ENCODE data around the gene CFAP221. TPM values are rescaled to one million over a fixed set of nuclear protein-coding genes. Genes with fewer than 3 reads are reported as not detected.

Gene CFAP221
- polyA plus RNA-seq (2013, experiment 1 of 4), result 4.1 TPM
- polyA plus RNA-seq (2013, experiment 2 of 4), result 2.9 TPM
- polyA plus RNA-seq (2013, experiment 3 of 4), result 2.8 TPM
- 4.7 TPM for polyA plus RNA-seq (2013, experiment 4 of 4)

GRCh38 chr2:119544075-119544938 lies at the start of gene CFAP221:
Gene CFAP221, plus strand, starts transcription at chr2:119544449. Its CDS starts 1,683 bp downstream, at chr2:119546132.
- H3K27me3 ChIP-seq (ENCODE audit: control insufficient read depth, insufficient read depth, low read length, poor library complexity, severe bottlenecking), result no peaks in the 10 kb centered on the region
- H3K27ac ChIP-seq (ENCODE audit: insufficient read depth, low read depth, low read length, poor library complexity, severe bottlenecking), result peak within 1 kb of the TSS; percentile 96

GRCh38 chr2:119495948-119496347 lies 48.3 kb upstream of the CFAP221 start:
- Histone ChIP-seq H3K4me1 (ENCODE audit: control insufficient read depth, insufficient read depth, low read length) (no peaks in the 10 kb centered on the region), H3K4me3 (ENCODE audit: insufficient read depth, low read depth, low read length) (no peak overlapping the region), H3K9me3 (ENCODE audit: control insufficient read depth, low read length) (no peaks in the 10 kb centered on the region), H3K36me3 (ENCODE audit: control insufficient read depth, insufficient read depth, low read length) (no peaks in the 10 kb centered on the region), H3K27me3 (ENCODE audit: control insufficient read depth, insufficient read depth, low read length, poor library complexity, severe bottlenecking) (no peaks in the 10 kb centered on the region), H3K27ac (ENCODE audit: insufficient read depth, low read depth, low read length, poor library complexity, severe bottlenecking) (no peak overlapping the region)
- 84 to 96% methylated on average over 2 of the region's 2 CpGs for WGBS, 2 experiments

More at GRCh38 chr2:119544075-119544938, at the start of gene CFAP221:
- Histone ChIP-seq H3K4me1 (ENCODE audit: control insufficient read depth, insufficient read depth, low read length) (peaks cover 8% of the 10 kb centered on the region), H3K9me3 (ENCODE audit: control insufficient read depth, low read length) (no peaks in the 10 kb centered on the region), H3K36me3 (ENCODE audit: control insufficient read depth, insufficient read depth, low read length) (no peaks in the 10 kb centered on the region), H3K4me3 (ENCODE audit: insufficient read depth, low read depth, low read length) (peak within 1 kb of the TSS; percentile 63)
- 1% methylated on average over 89 of the region's 89 CpGs for WGBS, 2 experiments

- Histone ChIP-seq H3K4me1 (ENCODE audit: control insufficient read depth, insufficient read depth, low read length) (no peaks in the 10 kb centered on the region), H3K4me3 (ENCODE audit: insufficient read depth, low read depth, low read length) (no peak overlapping the region), H3K36me3 (ENCODE audit: control insufficient read depth, insufficient read depth, low read length) (no peaks in the 10 kb centered on the region), H3K27ac (ENCODE audit: insufficient read depth, low read depth, low read length, poor library complexity, severe bottlenecking) (no peak overlapping the region), H3K9me3 (ENCODE audit: control insufficient read depth, low read length) (no peaks in the 10 kb centered on the region), H3K27me3 (ENCODE audit: control insufficient read depth, insufficient read depth, low read length, poor library complexity, severe bottlenecking) (no peaks in the 10 kb centered on the region)
- WGBS, 2 experiments, result 92% methylated on average over 4 of the region's 4 CpGs
These were observed 47.6 kb upstream of the CFAP221 start for GRCh38 chr2:119496682-119497081.

GRCh38 chr2:119508756-119509155 lies 35.5 kb upstream of the CFAP221 start:
- Histone ChIP-seq H3K4me3 (ENCODE audit: insufficient read depth, low read depth, low read length) (no peak overlapping the region), H3K27ac (ENCODE audit: insufficient read depth, low read depth, low read length, poor library complexity, severe bottlenecking) (no peak overlapping the region), H3K27me3 (ENCODE audit: control insufficient read depth, insufficient read depth, low read length, poor library complexity, severe bottlenecking) (no peaks in the 10 kb centered on the region), H3K36me3 (ENCODE audit: control insufficient read depth, insufficient read depth, low read length) (no peaks in the 10 kb centered on the region), H3K9me3 (ENCODE audit: control insufficient read depth, low read length) (no peaks in the 10 kb centered on the region), H3K4me1 (ENCODE audit: control insufficient read depth, insufficient read depth, low read length) (no peaks in the 10 kb centered on the region)
- 92 to 94% methylated on average over 6 of the region's 6 CpGs for WGBS, 2 experiments

- no peaks in the 10 kb centered on the region for H3K27me3 ChIP-seq (ENCODE audit: control insufficient read depth, insufficient read depth, low read length, poor library complexity, severe bottlenecking)
- no peaks in the 10 kb centered on the region for H3K36me3 ChIP-seq (ENCODE audit: control insufficient read depth, insufficient read depth, low read length)
- no peak overlapping the region for H3K27ac ChIP-seq (ENCODE audit: insufficient read depth, low read depth, low read length, poor library complexity, severe bottlenecking)
- H3K4me3 ChIP-seq (ENCODE audit: insufficient read depth, low read depth, low read length), result no peak overlapping the region
- WGBS, 2 experiments, result 86 to 95% methylated on average over 3 of the region's 3 CpGs
- no peaks in the 10 kb centered on the region for H3K4me1 ChIP-seq (ENCODE audit: control insufficient read depth, insufficient read depth, low read length)
- no peaks in the 10 kb centered on the region for H3K9me3 ChIP-seq (ENCODE audit: control insufficient read depth, low read length)
These were observed 32.3 kb upstream of the CFAP221 start for GRCh38 chr2:119511989-119512388.

GRCh38 chr2:119512946-119513345 lies 31.3 kb upstream of the CFAP221 start:
- H3K27me3 ChIP-seq (ENCODE audit: control insufficient read depth, insufficient read depth, low read length, poor library complexity, severe bottlenecking), result no peaks in the 10 kb centered on the region
- H3K36me3 ChIP-seq (ENCODE audit: control insufficient read depth, insufficient read depth, low read length), result no peaks in the 10 kb centered on the region
- H3K4me1 ChIP-seq (ENCODE audit: control insufficient read depth, insufficient read depth, low read length), result no peaks in the 10 kb centered on the region
- H3K4me3 ChIP-seq (ENCODE audit: insufficient read depth, low read depth, low read length), result no peak overlapping the region
- H3K9me3 ChIP-seq (ENCODE audit: control insufficient read depth, low read length), result no peaks in the 10 kb centered on the region
- 89 to 97% methylated on average over 1 of the region's 1 CpG for WGBS, 2 experiments
- H3K27ac ChIP-seq (ENCODE audit: insufficient read depth, low read depth, low read length, poor library complexity, severe bottlenecking), result no peak overlapping the region

- H3K9me3 ChIP-seq (ENCODE audit: control insufficient read depth, low read length), result no peaks in the 10 kb centered on the region
- WGBS, 2 experiments, result 33 to 64% methylated on average over 1 of the region's 1 CpG
These were observed 30.4 kb upstream of the CFAP221 start for GRCh38 chr2:119513832-119514231.

GRCh38 chr2:119516121-119516520 lies 28.1 kb upstream of the CFAP221 start:
- H3K36me3 ChIP-seq (ENCODE audit: control insufficient read depth, insufficient read depth, low read length), result no peaks in the 10 kb centered on the region
- H3K9me3 ChIP-seq (ENCODE audit: control insufficient read depth, low read length), result no peaks in the 10 kb centered on the region
- 88 to 98% methylated on average over 2 of the region's 2 CpGs for WGBS, 2 experiments
- H3K27ac ChIP-seq (ENCODE audit: insufficient read depth, low read depth, low read length, poor library complexity, severe bottlenecking), result no peak overlapping the region
- no peak overlapping the region for H3K4me3 ChIP-seq (ENCODE audit: insufficient read depth, low read depth, low read length)
- no peaks in the 10 kb centered on the region for H3K4me1 ChIP-seq (ENCODE audit: control insufficient read depth, insufficient read depth, low read length)
- peaks cover 7% of the 10 kb centered on the region for H3K27me3 ChIP-seq (ENCODE audit: control insufficient read depth, insufficient read depth, low read length, poor library complexity, severe bottlenecking)

More at GRCh38 chr2:119513832-119514231, 30.4 kb upstream of the CFAP221 start:
- H3K36me3 ChIP-seq (ENCODE audit: control insufficient read depth, insufficient read depth, low read length), result no peaks in the 10 kb centered on the region
- H3K4me3 ChIP-seq (ENCODE audit: insufficient read depth, low read depth, low read length), result no peak overlapping the region
- H3K4me1 ChIP-seq (ENCODE audit: control insufficient read depth, insufficient read depth, low read length), result no peaks in the 10 kb centered on the region
- H3K27ac ChIP-seq (ENCODE audit: insufficient read depth, low read depth, low read length, poor library complexity, severe bottlenecking), result no peak overlapping the region
- no peaks in the 10 kb centered on the region for H3K27me3 ChIP-seq (ENCODE audit: control insufficient read depth, insufficient read depth, low read length, poor library complexity, severe bottlenecking)

- H3K9me3 ChIP-seq (ENCODE audit: control insufficient read depth, low read length), result no peaks in the 10 kb centered on the region
- no peak overlapping the region for H3K27ac ChIP-seq (ENCODE audit: insufficient read depth, low read depth, low read length, poor library complexity, severe bottlenecking)
- peaks cover 20% of the 10 kb centered on the region for H3K27me3 ChIP-seq (ENCODE audit: control insufficient read depth, insufficient read depth, low read length, poor library complexity, severe bottlenecking)
- H3K36me3 ChIP-seq (ENCODE audit: control insufficient read depth, insufficient read depth, low read length), result no peaks in the 10 kb centered on the region
- 37 to 42% methylated on average over 7 of the region's 7 CpGs for WGBS, 2 experiments
- no peaks in the 10 kb centered on the region for H3K4me1 ChIP-seq (ENCODE audit: control insufficient read depth, insufficient read depth, low read length)
- H3K4me3 ChIP-seq (ENCODE audit: insufficient read depth, low read depth, low read length), result no peak overlapping the region
These were observed 26.8 kb upstream of the CFAP221 start for GRCh38 chr2:119517433-119517832.

GRCh38 chr2:119518401-119519056 lies 25.7 kb upstream of the CFAP221 start:
- H3K4me3 ChIP-seq (ENCODE audit: insufficient read depth, low read depth, low read length), result no peak overlapping the region
- WGBS, 2 experiments, result 87 to 88% methylated on average over 10 of the region's 10 CpGs

More at GRCh38 chr2:119518401-119519056, 25.7 kb upstream of the CFAP221 start:
- Histone ChIP-seq H3K27me3 (ENCODE audit: control insufficient read depth, insufficient read depth, low read length, poor library complexity, severe bottlenecking) (peaks cover 31% of the 10 kb centered on the region), H3K27ac (ENCODE audit: insufficient read depth, low read depth, low read length, poor library complexity, severe bottlenecking) (no peak overlapping the region), H3K36me3 (ENCODE audit: control insufficient read depth, insufficient read depth, low read length) (no peaks in the 10 kb centered on the region), H3K4me1 (ENCODE audit: control insufficient read depth, insufficient read depth, low read length) (peaks cover 3% of the 10 kb centered on the region), H3K9me3 (ENCODE audit: control insufficient read depth, low read length) (no peaks in the 10 kb centered on the region)

Data from ectodermal cell (in vitro differentiated cells).